Duodenal mucosa (tissue), 2 donors: ENCODE measurements around the gene PCTP.

Source experiments
- H3K27ac ChIP-seq: one replicate; pipeline ENCODE4 v1.7.0; 2013; ENCODE audit warnings: low read depth, low read length
- H3K27me3 ChIP-seq, 2 donors: one replicate each; pipeline ENCODE4 v1.7.0; 2013; ENCODE audit warnings: low read length in 2 of 2, control low read depth in 1 of 2; ENCODE audit not compliant: insufficient read depth in 2 of 2, control insufficient read depth in 1 of 2
- H3K36me3 ChIP-seq, 2 donors: one replicate each; pipeline ENCODE4 v1.7.0; 2013; ENCODE audit warnings: low read length in 2 of 2, control low read depth in 1 of 2; ENCODE audit not compliant: insufficient read depth in 2 of 2, control insufficient read depth in 1 of 2
- H3K4me1 ChIP-seq, 2 donors: one replicate each; pipeline ENCODE4 v1.7.0; 2013; ENCODE audit warnings: low read length in 2 of 2, control low read depth in 1 of 2; ENCODE audit not compliant: insufficient read depth in 2 of 2, control insufficient read depth in 1 of 2
- H3K4me3 ChIP-seq, 2 donors: one replicate each; pipeline ENCODE4 v1.7.0; 2013; ENCODE audit warnings: low read length in 2 of 2, low read depth in 1 of 2
- H3K9ac ChIP-seq, 2 donors: one replicate each; pipeline ENCODE4 v1.7.0; 2013; ENCODE audit warnings: low read length in 2 of 2, low read depth in 1 of 2
- H3K9me3 ChIP-seq, 2 donors: one replicate each; pipeline ENCODE4 v1.7.0; 2013; ENCODE audit warnings: low read length in 2 of 2, control low read depth in 1 of 2; ENCODE audit not compliant: control insufficient read depth in 1 of 2

PCTP gene

GRCh38 chr17:55818451-55819375, 67.9 kb downstream of the PCTP start:
- Histone ChIP-seq H3K9me3 (peaks cover 0 to 2% of the 10 kb centered on the region in 2 donors), H3K27ac (no peak overlapping the region), H3K4me3 (no peak overlapping the region), H3K36me3 (no peaks in the 10 kb centered on the region), H3K9ac (no peak overlapping the region), H3K27me3 (no peaks in the 10 kb centered on the region), H3K4me1 (no peaks in the 10 kb centered on the region)

- Histone ChIP-seq H3K27ac (no peak overlapping the region), H3K4me1 (no peaks in the 10 kb centered on the region), H3K9ac (no peak overlapping the region), H3K9me3 (peaks cover 0 to 2% of the 10 kb centered on the region in 2 donors), H3K36me3 (no peaks in the 10 kb centered on the region), H3K27me3 (no peaks in the 10 kb centered on the region), H3K4me3 (no peak overlapping the region)
Observed at GRCh38 chr17:55820675-55821074, 69.8 kb downstream of the PCTP start.

- Histone ChIP-seq H3K4me3 (no peak overlapping the region), H3K36me3 (no peaks in the 10 kb centered on the region), H3K9ac (no peak overlapping the region), H3K9me3 (peaks cover 0 to 2% of the 10 kb centered on the region in 2 donors), H3K27ac (no peak overlapping the region), H3K4me1 (no peaks in the 10 kb centered on the region), H3K27me3 (no peaks in the 10 kb centered on the region)
Observed at GRCh38 chr17:55822028-55822427, 71.2 kb downstream of the PCTP start.

GRCh38 chr17:55825213-55825612, 74.4 kb downstream of the PCTP start:
- Histone ChIP-seq H3K4me3 (no peak overlapping the region), H3K4me1 (no peaks in the 10 kb centered on the region), H3K9ac (no peak overlapping the region), H3K27me3 (no peaks in the 10 kb centered on the region), H3K27ac (no peak overlapping the region), H3K9me3 (peaks cover 0 to 2% of the 10 kb centered on the region in 2 donors), H3K36me3 (no peaks in the 10 kb centered on the region)
